Diencephalon (tissue), 1 donor: Measurements from ENCODE around the gene ABHD5. TPM values are rescaled to one million over a fixed set of nuclear protein-coding genes. Genes with fewer than 3 reads are reported as not detected.

Experiments used
- total RNA-seq: library from RNA; depleted of rRNA; stranded (reverse); fragments of >200 nt; gene quantifications from one replicate; pipeline ENCODE4 v1.2.3, GENCODE V29; 2014

ABHD5 gene
- 32.5 TPM for total RNA-seq

DNA sequence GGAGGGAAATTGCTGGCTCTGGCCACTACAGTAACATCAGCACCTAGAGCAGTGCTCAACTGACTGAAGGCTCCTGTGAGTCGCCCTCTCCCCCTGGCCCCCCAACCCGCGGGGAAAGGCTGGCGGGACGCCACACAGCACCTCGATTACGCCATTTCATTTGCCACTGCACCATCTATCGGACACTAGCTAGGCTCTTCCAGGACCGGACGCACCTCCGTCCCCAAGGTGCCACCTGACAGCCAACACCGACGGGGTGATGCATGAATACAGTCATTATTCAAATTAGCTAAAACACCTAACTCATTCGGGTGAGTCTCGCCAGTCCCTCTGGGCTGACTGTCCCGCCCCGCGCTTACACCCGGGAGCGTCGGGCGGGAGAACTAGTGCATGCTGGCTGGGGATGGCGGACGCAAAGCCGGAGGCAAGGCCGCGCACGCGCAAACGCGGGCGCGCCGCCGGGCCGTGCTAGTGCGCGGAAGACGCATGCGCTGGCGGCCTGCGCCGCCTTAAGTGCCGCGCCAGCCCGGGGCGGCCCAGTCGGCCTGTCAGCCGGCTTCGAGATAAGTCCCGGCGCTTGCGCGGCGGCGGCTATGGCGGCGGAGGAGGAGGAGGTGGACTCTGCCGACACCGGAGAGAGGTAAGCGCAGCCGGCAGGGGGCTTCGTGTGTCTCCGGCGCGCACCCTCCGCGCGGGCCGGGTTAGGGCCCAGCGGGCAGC is at the start of gene ABHD5:
Gene ABHD5, plus strand, starts transcription at position 539 of the 720 bp plus-strand sequence. Its CDS starts 55 bp downstream, at position 594.

Other genes starting within 250 kb of the ABHD5 start
- 48.4 TPM for gene ANO10, start 68.9 kb upstream of the ABHD5 start, total RNA-seq